Activated CD4-positive, alpha-beta memory T cell treated with anti-CD3 and anti-CD28 coated beads for 36 hours (primary cell): ENCODE measurements around the gene PFDN2. TPM values are rescaled to one million over a fixed set of nuclear protein-coding genes. Genes with fewer than 3 reads are reported as not detected.

Source experiments
- CTCF ChIA-PET: fragments of 350-600 bp; sonication (Branson Sonifier 250); formaldehyde crosslinking; loops from one replicate; lab custom pipeline; 2021; ENCODE audit warnings: antibody characterized with exemption, inconsistent platforms; lab: Charles Lee
- POLR2A ChIA-PET: fragments of 350-600 bp; sonication (Branson Sonifier 250); formaldehyde crosslinking; loops from one replicate; lab custom pipeline; 2021; ENCODE audit warnings: antibody characterized with exemption; lab: Charles Lee
- DNase-seq: peaks from one replicate; pipeline ENCODE4 v3.0.0-alpha.2; 2020
- H3K27ac Mint-ChIP-seq: one replicate; pipeline ENCODE4 v1.8.0; 2021; ENCODE audit warnings: mixed read lengths
- H3K27me3 Mint-ChIP-seq: one replicate; pipeline ENCODE4 v1.8.0; 2021; ENCODE audit warnings: mixed read lengths
- H3K36me3 Mint-ChIP-seq: one replicate; pipeline ENCODE4 v1.8.0; 2021; ENCODE audit warnings: mixed read lengths
- H3K4me1 Mint-ChIP-seq: one replicate; pipeline ENCODE4 v1.8.0; 2021; ENCODE audit warnings: low read depth, mixed read lengths
- H3K4me3 Mint-ChIP-seq: one replicate; pipeline ENCODE4 v1.8.0; 2021; ENCODE audit warnings: mild to moderate bottlenecking, mixed read lengths
- H3K9me3 Mint-ChIP-seq: one replicate; pipeline ENCODE4 v1.8.0; 2021; ENCODE audit warnings: mixed read lengths
- intact Hi-C: fragments of 100-400 bp; cut with micrococcal nuclease; formaldehyde crosslinking; loops from one replicate; pipeline ENCODE4 v1.15.1; 2023
- total RNA-seq, 2 experiments: library from RNA; stranded (reverse); gene quantifications; one replicate each; pipeline ENCODE4 v1.2.3, GENCODE V29; 2021

PFDN2 gene
- 100 to 1,000 TPM; 152 to 155 TPM for total RNA-seq

- peak within 1 kb of the TSS; percentile 93 for H3K4me3 Mint-ChIP-seq
- peak within 1 kb of the TSS; percentile 84 for H3K27ac Mint-ChIP-seq
- intact Hi-C loops, result loop anchor here (1.0 to 5.0 kb wide), 5 partner anchors 35 to 856 kb away; partner anchors contain the start of genes DCAF8, F11R, SDHC and UFC1
- peak; percentile 92 for DNase-seq
- POLR2A ChIA-PET, result interaction anchor here (0.8 to 3.2 kb wide), 13 partner anchors 10 to 491 kb away, joined by 3 to 18 read pairs (median 5); partner anchors contain the start of genes ARHGAP30, PPOX, TOMM40L and TSTD1
- CTCF ChIA-PET, result interaction anchor here (1.1 to 3.9 kb wide), 7 partner anchors 9 to 76 kb away, joined by 3 to 40 read pairs (median 4); partner anchors contain the start of genes ARHGAP30, KLHDC9 and PPOX
- peaks cover 43% of the 10 kb centered on the region for H3K36me3 Mint-ChIP-seq
- peaks cover 66% of the 10 kb centered on the region for H3K4me1 Mint-ChIP-seq
- H3K27me3 Mint-ChIP-seq, result no peaks in the 10 kb centered on the region
- no peaks in the 10 kb centered on the region for H3K9me3 Mint-ChIP-seq
These were observed at the start of gene PFDN2, which contains the start of gene NIT1 for GRCh38 chr1:161117759-161118581. TSS of gene PFDN2 (minus strand) at chr1:161118037. CDS start at chr1:161118026, 11 bp downstream. TSS of gene NIT1 (plus strand) at chr1:161118105. CDS start at chr1:161118177, 72 bp downstream.

- H3K27me3 Mint-ChIP-seq, result no peaks in the 10 kb centered on the region
- no peaks in the 10 kb centered on the region for H3K9me3 Mint-ChIP-seq
- peaks cover 17% of the 10 kb centered on the region for H3K36me3 Mint-ChIP-seq
- H3K4me1 Mint-ChIP-seq, result peaks cover 39% of the 10 kb centered on the region
- intact Hi-C loops, result loop anchor here (1.0 to 5.0 kb wide), 3 partner anchors 18 to 100 kb away; partner anchors contain the start of gene ARHGAP30
- no peak for DNase-seq
- POLR2A ChIA-PET, result interaction anchor here (0.5 to 3.2 kb wide), 12 partner anchors 9 to 122 kb away, joined by 3 to 41 read pairs (median 11); partner anchors contain the start of genes B4GALT3, DEDD, NDUFS2 and NIT1
- H3K27ac Mint-ChIP-seq, result peak overlapping the region; percentile 93
- CTCF ChIA-PET, result interaction anchor here (1.0 to 3.4 kb wide), 15 partner anchors 8 to 216 kb away, joined by 3 to 45 read pairs (median 12); partner anchors contain the start of genes B4GALT3, DEDD, KLHDC9 and NDUFS2
- H3K4me3 Mint-ChIP-seq, result peak overlapping the region; percentile 86
These were observed 49.1 kb upstream of the PFDN2 start for GRCh38 chr1:161166669-161167548.

- H3K27ac Mint-ChIP-seq, result peak within 1 kb of the TSS; percentile 93
- CTCF ChIA-PET, result interaction anchor here (0.6 to 3.4 kb wide), 26 partner anchors 9 to 571 kb away, joined by 3 to 45 read pairs (median 6); partner anchors contain the start of genes B4GALT3, DEDD, KLHDC9 and NDUFS2
- H3K4me3 Mint-ChIP-seq, result peak within 1 kb of the TSS; percentile 86
- no peaks in the 10 kb centered on the region for H3K27me3 Mint-ChIP-seq
- H3K36me3 Mint-ChIP-seq, result peaks cover 16% of the 10 kb centered on the region
- peak; percentile 97 for DNase-seq
- POLR2A ChIA-PET, result interaction anchor here (0.5 to 3.2 kb wide), 14 partner anchors 10 to 121 kb away, joined by 3 to 41 read pairs (median 8); partner anchors contain the start of genes B4GALT3, DEDD, NDUFS2 and NIT1
- peaks cover 48% of the 10 kb centered on the region for H3K4me1 Mint-ChIP-seq
- no peaks in the 10 kb centered on the region for H3K9me3 Mint-ChIP-seq
- intact Hi-C loops, result loop anchor here (1.0 to 5.0 kb wide), 3 partner anchors 19 to 99 kb away; partner anchors contain the start of gene ARHGAP30
These were observed 48.2 kb upstream of the PFDN2 start, which contains the start of gene PPOX for GRCh38 chr1:161165742-161166668. TSS of gene PPOX (plus strand) at chr1:161166426. CDS start at chr1:161166848, 422 bp downstream.

GRCh38 chr1:161164901-161165610 lies 47.2 kb upstream of the PFDN2 start:
- no peak for DNase-seq
- Mint-ChIP-seq H3K4me1 (peaks cover 57% of the 10 kb centered on the region), H3K36me3 (peaks cover 14% of the 10 kb centered on the region), H3K27ac (peak overlapping the region; percentile 61), H3K9me3 (no peaks in the 10 kb centered on the region), H3K27me3 (no peaks in the 10 kb centered on the region), H3K4me3 (peak overlapping the region; percentile 20)
- intact Hi-C loops, result loop anchor here (5.0 kb wide), 1 partner anchor 98 kb away; the partner anchor contains the start of gene ARHGAP30
- ChIA-PET POLR2A (interaction anchor here (0.6 to 3.2 kb wide), 12 partner anchors 9 to 133 kb away, joined by 3 to 41 read pairs (median 11); partner anchors contain the start of genes B4GALT3, DEDD, NDUFS2 and NIT1), CTCF (interaction anchor here (0.6 to 3.4 kb wide), 20 partner anchors 8 to 572 kb away, joined by 3 to 45 read pairs (median 6); partner anchors contain the start of genes B4GALT3, KLHDC9, NDUFS2 and NIT1)

- Mint-ChIP-seq H3K4me3 (no peak overlapping the region), H3K27ac (peak overlapping the region; percentile 16), H3K27me3 (no peaks in the 10 kb centered on the region), H3K4me1 (peaks cover 64% of the 10 kb centered on the region), H3K9me3 (no peaks in the 10 kb centered on the region), H3K36me3 (peaks cover 16% of the 10 kb centered on the region)
- no peak for DNase-seq
- ChIA-PET CTCF (interaction anchor here (1.0 kb wide), 1 partner anchor 31 kb away, joined by 3 read pairs; the partner anchor contains the start of gene DEDD), POLR2A (no interaction called here)
- intact Hi-C loops, result no loop called here
These were observed 46.0 kb upstream of the PFDN2 start for GRCh38 chr1:161163793-161164192.

- H3K36me3 Mint-ChIP-seq, result peaks cover 24% of the 10 kb centered on the region
- H3K4me3 Mint-ChIP-seq, result no peak overlapping the region
- H3K27ac Mint-ChIP-seq, result no peak overlapping the region
- H3K9me3 Mint-ChIP-seq, result no peaks in the 10 kb centered on the region
- intact Hi-C loops, result no loop called here
- ChIA-PET CTCF (interaction anchor here (1.4 kb wide), 1 partner anchor 14 kb away, joined by 3 read pairs; the partner anchor contains the start of gene B4GALT3), POLR2A (interaction anchor here (1.0 kb wide), 1 partner anchor 8 kb away, joined by 4 read pairs; no protein-coding TSS in a partner anchor)
- no peak for DNase-seq
- H3K27me3 Mint-ChIP-seq, result no peaks in the 10 kb centered on the region
- H3K4me1 Mint-ChIP-seq, result peaks cover 63% of the 10 kb centered on the region
These were observed 45.0 kb upstream of the PFDN2 start for GRCh38 chr1:161162806-161163205.

GRCh38 chr1:161162052-161162451 lies 44.2 kb upstream of the PFDN2 start:
- Mint-ChIP-seq H3K4me3 (no peak overlapping the region), H3K27me3 (no peaks in the 10 kb centered on the region), H3K9me3 (no peaks in the 10 kb centered on the region), H3K36me3 (peaks cover 31% of the 10 kb centered on the region), H3K4me1 (peaks cover 59% of the 10 kb centered on the region), H3K27ac (no peak overlapping the region)
- CTCF ChIA-PET, result interaction anchor here (1.4 kb wide), 1 partner anchor 15 kb away, joined by 3 read pairs; the partner anchor contains the start of gene B4GALT3
- intact Hi-C loops, result no loop called here
- POLR2A ChIA-PET, result interaction anchor here (1.0 to 1.6 kb wide), 2 partner anchors 9 to 14 kb away, joined by 4 to 5 read pairs; no protein-coding TSS in a partner anchor
- no peak for DNase-seq

GRCh38 chr1:161161652-161162051 lies 43.8 kb upstream of the PFDN2 start:
- intact Hi-C loops, result no loop called here
- no peaks in the 10 kb centered on the region for H3K9me3 Mint-ChIP-seq
- CTCF ChIA-PET, result no interaction called here
- H3K27me3 Mint-ChIP-seq, result no peaks in the 10 kb centered on the region
- no peak for DNase-seq
- peaks cover 57% of the 10 kb centered on the region for H3K4me1 Mint-ChIP-seq
- H3K36me3 Mint-ChIP-seq, result peaks cover 34% of the 10 kb centered on the region
- H3K4me3 Mint-ChIP-seq, result no peak overlapping the region
- POLR2A ChIA-PET, result interaction anchor here (1.0 to 1.6 kb wide), 2 partner anchors 9 to 15 kb away, joined by 4 to 5 read pairs; no protein-coding TSS in a partner anchor
- no peak overlapping the region for H3K27ac Mint-ChIP-seq

- DNase-seq, result no peak
- H3K4me3 Mint-ChIP-seq, result peak overlapping the region; percentile 78
- intact Hi-C loops, result no loop called here
- H3K9me3 Mint-ChIP-seq, result no peaks in the 10 kb centered on the region
- ChIA-PET CTCF (no interaction called here), POLR2A (interaction anchor here (1.6 kb wide), 1 partner anchor 16 kb away, joined by 5 read pairs; no protein-coding TSS in a partner anchor)
- peaks cover 54% of the 10 kb centered on the region for H3K4me1 Mint-ChIP-seq
- H3K27ac Mint-ChIP-seq, result no peak overlapping the region
- peaks cover 34% of the 10 kb centered on the region for H3K36me3 Mint-ChIP-seq
- H3K27me3 Mint-ChIP-seq, result no peaks in the 10 kb centered on the region
These were observed 42.9 kb upstream of the PFDN2 start for GRCh38 chr1:161160671-161161145.
